ENCODE data around the gene MANEA. TPM values are rescaled to one million over a fixed set of nuclear protein-coding genes. Genes with fewer than 3 reads are reported as not detected.
A peak's percentile ranks its signal among the peaks of the same experiment; 100 is the strongest.
"Not testable (repeated sequence)": the region's sequence is repeated elsewhere in the genome, so short reads cannot be mapped to it uniquely, and the experiment has no call there.

The MANEA gene
- total RNA-seq, 1 donor = 19.9 TPM

DNA sequence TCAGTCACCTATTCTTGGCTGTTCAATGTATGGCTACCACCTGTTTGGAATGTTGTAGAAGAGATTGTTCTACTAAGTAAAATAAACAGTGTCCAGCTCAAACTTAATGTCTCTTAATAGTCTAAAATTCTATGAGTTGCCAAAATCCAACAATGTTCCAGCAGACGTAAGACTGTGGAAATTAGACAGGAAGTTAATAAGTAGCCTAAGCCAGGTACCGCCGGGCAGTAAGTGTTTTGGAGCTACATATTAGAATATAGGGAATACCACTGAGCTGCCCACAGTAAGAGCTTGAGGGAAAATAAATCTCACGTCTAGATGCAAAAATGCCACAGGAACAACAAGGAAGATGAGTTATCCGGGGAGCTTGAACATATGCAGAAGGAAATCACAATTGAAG is 7.8 kb upstream of the MANEA start:
- no peak for DNase-seq (ENCODE audit: low read depth)
- TF ChIP-seq, protein P1, sequence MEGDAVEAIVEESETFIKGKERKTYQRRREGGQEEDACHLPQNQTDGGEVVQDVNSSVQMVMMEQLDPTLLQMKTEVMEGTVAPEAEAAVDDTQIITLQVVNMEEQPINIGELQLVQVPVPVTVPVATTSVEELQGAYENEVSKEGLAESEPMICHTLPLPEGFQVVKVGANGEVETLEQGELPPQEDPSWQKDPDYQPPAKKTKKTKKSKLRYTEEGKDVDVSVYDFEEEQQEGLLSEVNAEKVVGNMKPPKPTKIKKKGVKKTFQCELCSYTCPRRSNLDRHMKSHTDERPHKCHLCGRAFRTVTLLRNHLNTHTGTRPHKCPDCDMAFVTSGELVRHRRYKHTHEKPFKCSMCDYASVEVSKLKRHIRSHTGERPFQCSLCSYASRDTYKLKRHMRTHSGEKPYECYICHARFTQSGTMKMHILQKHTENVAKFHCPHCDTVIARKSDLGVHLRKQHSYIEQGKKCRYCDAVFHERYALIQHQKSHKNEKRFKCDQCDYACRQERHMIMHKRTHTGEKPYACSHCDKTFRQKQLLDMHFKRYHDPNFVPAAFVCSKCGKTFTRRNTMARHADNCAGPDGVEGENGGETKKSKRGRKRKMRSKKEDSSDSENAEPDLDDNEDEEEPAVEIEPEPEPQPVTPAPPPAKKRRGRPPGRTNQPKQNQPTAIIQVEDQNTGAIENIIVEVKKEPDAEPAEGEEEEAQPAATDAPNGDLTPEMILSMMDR (IDR thresholded peaks at IDR 0.05; ENCODE audit: insufficient read depth, low read depth, low read length) = no peak
- H3K4me3 ChIP-seq (ENCODE audit: low read depth, low read length) = no peak overlapping the region

DNA sequence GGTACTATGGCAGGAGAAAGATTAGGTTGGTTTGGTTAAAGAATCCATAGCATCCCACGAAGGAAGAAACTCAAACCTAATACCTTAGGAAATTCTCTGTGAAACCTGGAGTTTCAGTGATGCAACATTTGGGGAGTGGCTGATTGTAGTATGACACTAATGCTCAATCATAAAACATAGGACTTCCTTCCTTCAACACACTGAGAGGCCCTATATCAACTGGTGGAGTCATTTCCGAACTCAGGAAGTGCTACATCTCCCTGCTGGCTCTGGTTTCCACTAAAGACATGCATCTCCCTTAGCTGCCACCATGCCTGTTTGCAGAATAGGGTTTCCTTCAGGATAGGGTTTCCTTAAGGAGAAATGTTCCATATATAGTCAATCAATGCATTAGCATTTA is 5.2 kb upstream of the MANEA start:
- DNase-seq (ENCODE audit: low read depth) = no peak
- TF ChIP-seq, protein P1 (IDR thresholded peaks at IDR 0.05; ENCODE audit: insufficient read depth, low read depth, low read length) = no peak

DNA sequence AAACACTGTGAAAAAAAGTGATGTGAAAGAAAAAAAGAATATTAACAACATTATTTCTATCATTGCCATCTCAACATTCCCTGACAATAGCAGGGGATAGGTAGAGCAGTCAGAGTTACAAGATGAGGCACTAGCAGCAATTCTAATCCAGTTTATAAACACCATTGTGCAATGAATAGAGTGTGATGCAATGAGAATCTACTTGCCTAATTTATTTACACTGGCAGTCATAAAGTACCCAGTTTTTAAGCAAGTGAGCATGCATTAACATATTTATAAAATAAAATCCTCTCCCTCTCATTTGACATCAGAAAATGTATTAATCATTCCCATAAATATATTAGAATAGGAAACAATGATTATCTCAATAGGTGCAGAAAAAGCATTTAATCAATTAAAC is 2.5 kb upstream of the MANEA start:
- TF ChIP-seq, protein P1 (IDR thresholded peaks at IDR 0.05; ENCODE audit: insufficient read depth, low read depth, low read length) = no peak
- DNase-seq (ENCODE audit: low read depth) = peak; percentile 83
- no peak overlapping the region for H3K4me3 ChIP-seq (ENCODE audit: low read depth, low read length)

More for the DNA sequence above, 5.2 kb upstream of the MANEA start:
- no peak overlapping the region for H3K4me3 ChIP-seq (ENCODE audit: low read depth, low read length)

DNA sequence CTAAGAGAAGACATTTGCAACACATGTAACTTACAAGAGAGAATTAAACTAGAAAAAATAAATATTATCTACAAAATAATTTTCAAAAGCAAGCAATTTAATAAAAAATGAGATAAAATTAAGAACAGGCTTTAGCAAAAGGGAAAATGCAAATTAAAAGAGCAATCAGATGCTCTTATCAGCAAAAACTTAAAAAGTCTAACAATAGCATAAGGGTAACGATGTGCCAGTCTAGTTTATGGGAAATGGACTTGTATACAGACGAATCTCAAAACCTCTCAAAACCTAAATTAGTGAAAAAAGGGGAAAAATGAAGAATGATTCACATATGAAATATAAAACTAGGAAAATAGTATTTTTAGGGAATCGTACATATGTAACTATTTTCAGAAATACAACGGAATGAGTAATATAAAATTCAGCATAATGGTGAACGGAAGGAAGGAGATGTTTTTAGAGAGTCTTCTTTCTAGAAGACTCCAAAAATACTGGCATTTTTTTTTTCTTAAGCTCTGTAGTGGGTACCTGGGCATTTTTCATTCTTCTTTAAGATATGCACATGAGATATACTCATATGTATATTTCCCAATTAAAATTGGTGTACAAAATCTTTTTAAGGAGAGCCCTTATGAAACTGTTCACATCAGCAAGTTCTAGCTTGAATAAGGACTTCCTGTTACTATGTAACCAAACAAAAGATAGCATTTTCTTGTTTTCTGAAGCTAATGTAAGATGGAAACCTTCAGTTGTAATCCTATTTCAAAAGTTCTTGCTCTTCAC is 927 bp upstream of the MANEA start:
- peak; percentile 17 for DNase-seq (ENCODE audit: low read depth)
- TF ChIP-seq, protein P1 (IDR thresholded peaks at IDR 0.05; ENCODE audit: insufficient read depth, low read depth, low read length) = no peak

DNA sequence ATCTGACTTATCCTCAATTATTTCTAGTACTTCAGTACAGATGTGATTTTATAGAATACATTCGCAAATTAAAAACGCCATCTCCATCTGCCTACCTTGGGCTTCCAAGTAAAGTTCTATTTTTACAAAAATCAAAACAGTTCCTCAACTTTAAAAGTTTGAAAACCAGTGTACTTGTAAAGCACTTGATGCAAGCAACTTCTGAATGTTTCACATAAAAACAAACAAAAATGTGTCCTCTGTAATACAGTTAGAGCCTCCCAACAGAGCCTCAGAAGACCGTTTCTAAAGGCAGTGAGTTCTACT is 384 bp upstream of the MANEA start:
- TF ChIP-seq, protein P1 (IDR thresholded peaks at IDR 0.05; ENCODE audit: insufficient read depth, low read depth, low read length) = no peak
- DNase-seq (ENCODE audit: low read depth) = no peak
- H3K4me3 ChIP-seq (ENCODE audit: low read depth, low read length) = peak overlapping the region; percentile 97

More for the DNA sequence above, 927 bp upstream of the MANEA start:
- H3K4me3 ChIP-seq (ENCODE audit: low read depth, low read length) = peak overlapping the region; percentile 97

DNA sequence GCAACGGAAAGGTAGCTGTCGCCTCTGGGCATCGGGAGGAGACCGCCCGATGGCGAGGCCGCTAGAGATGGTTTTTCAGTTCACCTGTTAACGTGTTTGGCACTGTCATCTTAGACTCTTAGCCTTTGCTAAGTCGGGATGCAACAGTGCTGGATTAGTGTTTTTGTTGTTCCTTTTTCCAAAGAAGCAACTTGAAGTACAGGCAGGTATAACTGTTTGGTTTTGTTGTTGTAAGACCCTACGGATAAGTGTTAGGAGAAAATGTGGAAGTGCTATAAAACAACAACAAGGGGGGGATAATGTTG is 723 bp downstream of the MANEA start:
- TF ChIP-seq, protein P1 (IDR thresholded peaks at IDR 0.05; ENCODE audit: insufficient read depth, low read depth, low read length) = no peak
- H3K4me3 ChIP-seq (ENCODE audit: low read depth, low read length) = peak overlapping the region; percentile 97
- peak; percentile 19 for DNase-seq (ENCODE audit: low read depth)

DNA sequence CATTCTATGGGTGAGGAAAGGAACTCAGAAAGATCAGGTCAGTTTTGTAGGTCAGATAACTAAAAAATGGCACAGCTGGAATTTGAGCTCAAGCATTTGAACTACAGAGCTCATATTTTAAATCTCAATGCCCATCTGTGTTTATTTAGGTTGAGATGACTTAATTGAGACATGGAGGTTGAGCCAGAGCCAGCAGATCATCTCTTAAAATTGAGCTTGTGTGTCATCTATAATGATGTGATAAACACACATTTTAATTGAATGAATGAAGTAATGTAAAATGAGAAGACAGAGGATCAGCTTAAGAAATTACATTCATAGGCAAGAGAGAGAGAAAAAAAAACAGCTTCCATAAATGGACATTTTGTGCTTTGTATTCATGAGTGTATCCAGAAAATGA is 3.7 kb downstream of the MANEA start:
- TF ChIP-seq, protein P1 (IDR thresholded peaks at IDR 0.05; ENCODE audit: insufficient read depth, low read depth, low read length) = no peak
- H3K4me3 ChIP-seq (ENCODE audit: low read depth, low read length) = no peak overlapping the region
- no peak for DNase-seq (ENCODE audit: low read depth)

DNA sequence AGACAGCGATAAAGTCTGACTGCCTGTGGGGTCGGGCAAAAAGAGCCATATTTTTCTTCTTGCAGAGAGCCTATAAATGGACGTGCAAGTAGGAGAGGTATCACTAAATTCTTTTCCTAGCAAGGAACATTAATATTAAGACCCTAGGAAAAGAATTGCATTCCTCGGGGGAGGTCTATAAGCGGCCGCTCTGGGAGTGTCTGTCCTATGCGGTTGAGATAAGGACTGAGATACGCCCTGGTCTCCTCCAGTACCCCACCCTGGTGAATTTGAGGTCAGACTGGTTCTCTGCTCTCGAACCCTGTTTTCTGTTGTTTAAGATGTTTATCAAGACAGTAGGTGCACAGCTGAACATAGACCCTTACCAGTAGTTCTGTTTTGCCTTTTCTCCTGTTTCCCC is 6.9 kb downstream of the MANEA start:
- H3K4me3 ChIP-seq (ENCODE audit: low read depth, low read length) = not testable (repeated sequence)

More for the DNA sequence above, 6.9 kb downstream of the MANEA start:
- DNase-seq (ENCODE audit: low read depth) = not testable (repeated sequence)
